Keratinocyte (primary cell): Measurements from ENCODE around the gene NFE2L1. TPM values are rescaled to one million over a fixed set of nuclear protein-coding genes. Genes with fewer than 3 reads are reported as not detected.

ENCODE experiments used
- DNase-seq: peaks from one replicate; pipeline ENCODE4 v3.0.0-alpha.2; 2011; ENCODE audit warnings: low read depth, missing footprints, low spot score
- FAIRE-seq: peaks from 2 replicates; lab custom pipeline; 2011; peaks lifted over from hg19 to GRCh38; lab: Jason Lieb, UNC
- H2AFZ ChIP-seq: 2 replicates; pipeline ENCODE4 v1.6.0; 2012; ENCODE audit warnings: low read length, control low read depth, inconsistent platforms; ENCODE audit not compliant: control insufficient read depth
- H3K27ac ChIP-seq: 2 replicates; pipeline ENCODE4 v1.5.1; 2011; ENCODE audit warnings: low read length; ENCODE audit not compliant: control insufficient read depth, insufficient read depth
- H3K27me3 ChIP-seq: 3 replicates; pipeline ENCODE4 v1.6.0; 2011; ENCODE audit warnings: low read length; ENCODE audit not compliant: control insufficient read depth, insufficient read depth; ENCODE audit errors: extremely low read depth
- H3K36me3 ChIP-seq, 2 experiments: 2 replicates in 1 of 2; 3 replicates in 1 of 2; pipeline ENCODE4 v1.5.1; 2011; ENCODE audit warnings: low read length in 2 of 2, mild to moderate bottlenecking in 1 of 2; ENCODE audit not compliant: control insufficient read depth in 2 of 2, insufficient read depth in 2 of 2; ENCODE audit errors: extremely low read depth in 1 of 2
- H3K4me1 ChIP-seq: 3 replicates; pipeline ENCODE4 v1.5.1; 2011; ENCODE audit warnings: low read length; ENCODE audit not compliant: control insufficient read depth, insufficient read depth; ENCODE audit errors: extremely low read depth
- H3K4me2 ChIP-seq: 3 replicates; pipeline ENCODE4 v1.6.0; 2011; ENCODE audit warnings: low read depth, low read length; ENCODE audit not compliant: control insufficient read depth, insufficient read depth; ENCODE audit errors: extremely low read depth
- H3K4me3 ChIP-seq, 3 experiments: fragments of 200-600 bp in 1 of 3; sonication (generic) in 1 of 3; 2 replicates in 2 of 3; 3 replicates in 1 of 3; pipeline ENCODE4 v1.5.1; 2011 to 2016; ENCODE audit warnings: low read length in 3 of 3, mild to moderate bottlenecking in 3 of 3, control low read depth in 2 of 3, inconsistent platforms in 1 of 3, low read depth in 1 of 3, mixed read lengths in 1 of 3, mixed run types in 1 of 3, moderate library complexity in 1 of 3; ENCODE audit not compliant: control insufficient read depth in 2 of 3, insufficient read depth in 2 of 3; ENCODE audit errors: extremely low read depth in 1 of 3
- H3K79me2 ChIP-seq: 2 replicates; pipeline ENCODE4 v1.6.0; 2012; ENCODE audit warnings: low read length; ENCODE audit not compliant: control insufficient read depth, insufficient read depth
- H3K9ac ChIP-seq: 3 replicates; pipeline ENCODE4 v1.6.0; 2011; ENCODE audit warnings: low read length; ENCODE audit not compliant: control insufficient read depth, insufficient read depth; ENCODE audit errors: extremely low read depth
- H3K9me1 ChIP-seq: 3 replicates; pipeline ENCODE4 v1.6.0; 2011; ENCODE audit warnings: low read length; ENCODE audit not compliant: control insufficient read depth, insufficient read depth; ENCODE audit errors: extremely low read depth
- H3K9me3 ChIP-seq: 2 replicates; pipeline ENCODE4 v1.5.1; 2012; ENCODE audit warnings: low read depth, low read length; ENCODE audit not compliant: control insufficient read depth
- H4K20me1 ChIP-seq: 3 replicates; pipeline ENCODE4 v1.6.0; 2011; ENCODE audit warnings: low read length; ENCODE audit not compliant: control insufficient read depth, insufficient read depth; ENCODE audit errors: extremely low read depth
- EZH2 ChIP-seq: IDR thresholded peaks from one replicate; pipeline ENCODE4 v1.6.1; 2012; ENCODE audit warnings: inconsistent platforms, mild to moderate bottlenecking, low read length, moderate library complexity
- dilution Hi-C: fragments of 300-500 bp; cut with MboI; formaldehyde crosslinking; loops from one replicate; pipeline ENCODE4 v1.7.0; 2020; ENCODE audit warnings: low sequenced_read_pairs; ENCODE audit not compliant: extremely low pct_ligation_motif_present
- polyA plus RNA-seq, 5 experiments: library from polyadenylated mRNA; depleted of rRNA in 3 of 5; stranded (reverse) in 3 of 5; stranded (forward) in 1 of 5; unstranded in 1 of 5; fragments of >200 nt; gene quantifications; 1 replicate in 1 of 5; 2 replicates in 3 of 5; 3 replicates in 1 of 5; pipeline versions ENCODE4 v1.2.1 to v1.2.3, GENCODE V29; 2011 to 2012; ENCODE audit warnings: missing spikeins in 2 of 5, low read depth in 1 of 5, low replicate concordance in 1 of 5
- TF ChIP-seq, protein P1 (sequence below), 3 experiments: IDR thresholded peaks in 1 of 3; conservative IDR thresholded peaks in 1 of 3; optimal IDR thresholded peaks in 1 of 3; 2 replicates in 2 of 3; 3 replicates in 1 of 3; pipeline versions ENCODE3 to v1.5.1; 2011; ENCODE audit warnings: low read length in 3 of 3, mild to moderate bottlenecking in 3 of 3, moderate library complexity in 2 of 3, control low read depth in 1 of 3, inconsistent platforms in 1 of 3; ENCODE audit not compliant: insufficient read depth in 2 of 3; ENCODE audit errors: extremely low read depth in 1 of 3

The NFE2L1 gene
- polyA plus RNA-seq, 1 donor (not counting 4 experiments of a cell fraction or from before 2014, with no cell fraction given): 208 TPM

DNA sequence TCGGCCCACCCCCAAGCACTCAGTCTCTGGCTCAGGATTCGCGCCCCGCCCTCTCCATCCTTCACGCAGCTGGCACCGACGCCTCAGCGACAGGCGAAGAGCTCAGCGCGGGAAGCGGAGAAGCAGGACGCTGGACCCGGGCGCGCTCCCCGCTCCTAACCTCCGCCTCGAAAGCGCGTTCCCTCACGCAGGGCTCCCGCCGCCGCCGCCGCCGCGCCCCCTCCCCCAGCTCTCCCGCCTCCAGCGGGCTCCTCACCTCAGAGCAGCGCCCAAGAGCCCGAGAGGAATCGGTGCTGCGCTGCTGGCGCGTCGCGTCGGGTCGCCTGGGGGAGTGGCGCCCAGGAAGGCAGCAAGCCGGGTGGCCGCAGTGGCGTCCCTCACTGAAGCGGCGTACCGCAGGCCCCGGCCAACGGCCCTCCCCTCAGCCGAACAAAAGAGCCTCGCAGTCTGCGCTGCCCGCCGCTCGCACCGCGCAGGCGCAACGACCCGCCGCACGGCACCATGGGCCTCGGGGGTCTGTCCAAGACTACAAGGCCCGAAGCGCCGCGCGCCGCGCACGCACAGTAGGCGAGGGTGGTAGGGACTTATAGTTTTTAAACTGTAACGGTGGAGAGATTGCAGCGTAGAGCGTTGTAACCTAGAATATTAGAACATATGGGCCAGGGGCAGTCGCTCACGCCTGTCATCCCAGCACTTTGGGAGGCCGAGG, 53.0 kb downstream of the NFE2L1 start, which contains the start of gene CBX1:
Gene CBX1 (minus strand): TSS at position 467 of the 709 bp plus-strand sequence. CDS start 24,474 bp downstream, outside the sequence.
- TF ChIP-seq, protein P1, sequence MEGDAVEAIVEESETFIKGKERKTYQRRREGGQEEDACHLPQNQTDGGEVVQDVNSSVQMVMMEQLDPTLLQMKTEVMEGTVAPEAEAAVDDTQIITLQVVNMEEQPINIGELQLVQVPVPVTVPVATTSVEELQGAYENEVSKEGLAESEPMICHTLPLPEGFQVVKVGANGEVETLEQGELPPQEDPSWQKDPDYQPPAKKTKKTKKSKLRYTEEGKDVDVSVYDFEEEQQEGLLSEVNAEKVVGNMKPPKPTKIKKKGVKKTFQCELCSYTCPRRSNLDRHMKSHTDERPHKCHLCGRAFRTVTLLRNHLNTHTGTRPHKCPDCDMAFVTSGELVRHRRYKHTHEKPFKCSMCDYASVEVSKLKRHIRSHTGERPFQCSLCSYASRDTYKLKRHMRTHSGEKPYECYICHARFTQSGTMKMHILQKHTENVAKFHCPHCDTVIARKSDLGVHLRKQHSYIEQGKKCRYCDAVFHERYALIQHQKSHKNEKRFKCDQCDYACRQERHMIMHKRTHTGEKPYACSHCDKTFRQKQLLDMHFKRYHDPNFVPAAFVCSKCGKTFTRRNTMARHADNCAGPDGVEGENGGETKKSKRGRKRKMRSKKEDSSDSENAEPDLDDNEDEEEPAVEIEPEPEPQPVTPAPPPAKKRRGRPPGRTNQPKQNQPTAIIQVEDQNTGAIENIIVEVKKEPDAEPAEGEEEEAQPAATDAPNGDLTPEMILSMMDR (optimal IDR thresholded peaks at IDR 0.05 in 1 of 3, IDR thresholded peaks at IDR 0.05 in 1 of 3, conservative IDR thresholded peaks at IDR 0.05 in 1 of 3; ENCODE audit: extremely low read depth in 1 of 3, insufficient read depth in 2 of 3, low read length in 3 of 3): no peak
- no peak for TF ChIP-seq EZH2

DNA sequence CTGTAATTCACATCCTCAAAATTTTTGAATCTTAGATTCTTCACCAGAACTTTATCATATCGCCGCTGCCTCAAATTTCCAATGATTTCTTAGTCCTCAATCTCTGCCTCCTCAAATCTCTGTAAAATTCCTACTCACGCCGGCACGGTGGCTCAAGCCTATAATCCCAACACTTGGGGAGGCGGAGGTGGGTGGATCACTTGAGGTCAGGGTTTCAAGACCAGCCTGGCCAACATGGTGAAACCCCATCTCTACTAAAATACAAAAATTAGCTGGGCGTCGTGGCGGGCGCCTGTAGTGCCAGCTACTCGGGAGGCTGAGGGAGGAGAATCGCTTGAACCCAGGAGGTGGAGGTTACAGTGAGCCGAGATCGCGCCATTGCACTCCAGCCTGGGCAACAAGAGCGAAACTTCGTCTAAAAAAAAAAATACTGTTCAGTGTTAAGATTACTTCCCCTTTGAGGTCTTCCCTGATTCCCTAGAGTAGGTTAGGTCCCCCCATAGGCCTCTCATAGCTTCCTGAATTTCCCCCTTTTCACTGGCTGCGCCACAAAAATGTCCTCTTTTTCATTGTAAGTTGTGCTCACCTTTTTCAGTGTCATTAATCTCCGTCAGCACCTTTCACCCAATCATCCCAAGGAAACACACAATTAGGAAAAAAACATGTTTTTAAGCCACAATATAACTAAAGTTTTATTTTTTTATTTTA, 54.0 kb downstream of the NFE2L1 start:
- Histone ChIP-seq H3K27ac (no peak overlapping the region), H3K4me3 (peak overlapping the region in 2 of 3 experiments; percentile 88 to 97), H3K27me3 (no peaks in the 10 kb centered on the region), H3K9ac (no peak overlapping the region), H4K20me1 (no peaks in the 10 kb centered on the region), H3K9me3 (no peaks in the 10 kb centered on the region), H3K36me3 (no peaks in the 10 kb centered on the region), H3K4me1 (peaks cover 10% of the 10 kb centered on the region), H3K79me2 (peaks cover 38% of the 10 kb centered on the region), H3K9me1 (no peaks in the 10 kb centered on the region), H2AFZ (no peak overlapping the region), H3K4me2 (peak overlapping the region; percentile 67)
- no peak for FAIRE-seq
- no peak for DNase-seq
- dilution Hi-C loops: no loop called here
- TF ChIP-seq, protein P1 (optimal IDR thresholded peaks at IDR 0.05 in 1 of 3, IDR thresholded peaks at IDR 0.05 in 1 of 3, conservative IDR thresholded peaks at IDR 0.05 in 1 of 3; ENCODE audit: extremely low read depth in 1 of 3, insufficient read depth in 2 of 3, low read length in 3 of 3): no peak
- no peak for TF ChIP-seq EZH2

More for the DNA sequence above, 53.0 kb downstream of the NFE2L1 start, which contains the start of gene CBX1:
- H3K27me3 ChIP-seq: no peaks in the 10 kb centered on the region
- H2AFZ ChIP-seq: peak within 1 kb of the TSS; percentile 88
- no peaks in the 10 kb centered on the region for H3K9me1 ChIP-seq
- no peaks in the 10 kb centered on the region for H4K20me1 ChIP-seq
- peaks cover 12% of the 10 kb centered on the region for H3K4me1 ChIP-seq
- H3K36me3 ChIP-seq: no peaks in the 10 kb centered on the region
- dilution Hi-C loops: no loop called here
- H3K27ac ChIP-seq: peak within 1 kb of the TSS; percentile 78
- H3K4me3 ChIP-seq: peak within 1 kb of the TSS; percentile 88 to 97 (median 96)
- FAIRE-seq (no peak), DNase-seq (peak; percentile 69)
- H3K79me2 ChIP-seq: peaks cover 48% of the 10 kb centered on the region
- no peaks in the 10 kb centered on the region for H3K9me3 ChIP-seq
- peak within 1 kb of the TSS; percentile 93 for H3K4me2 ChIP-seq
- H3K9ac ChIP-seq: peak within 1 kb of the TSS; percentile 80
